Neural progenitor cell (in vitro differentiated cells): ENCODE results near the gene FAM3C. TPM values are rescaled to one million over a fixed set of nuclear protein-coding genes. Genes with fewer than 3 reads are reported as not detected.

Source experiments
- DNase-seq: peaks from one replicate; pipeline ENCODE4 v3.0.0-alpha.2; 2016; ENCODE audit warnings: low spot score
- H2AFZ ChIP-seq: fragments of 200-600 bp; sonication (generic); replicated peaks from 2 replicates; pipeline ENCODE4 v1.6.1; 2016; ENCODE audit warnings: antibody characterized with exemption
- H3F3A ChIP-seq: fragments of 200-600 bp; sonication (generic); 2 replicates; pipeline ENCODE4 v1.6.1; 2016; ENCODE audit warnings: antibody characterized with exemption, low read depth
- H3K27ac ChIP-seq: fragments of 200-600 bp; sonication (generic); 2 replicates; pipeline ENCODE4 v1.5.1; 2016; ENCODE audit warnings: mild to moderate bottlenecking
- H3K27me3 ChIP-seq: fragments of 200-600 bp; sonication (generic); 2 replicates; pipeline ENCODE4 v1.6.1; 2016; ENCODE audit warnings: mild to moderate bottlenecking, moderate library complexity
- H3K36me3 ChIP-seq: fragments of 200-600 bp; sonication (generic); 2 replicates; pipeline ENCODE4 v1.5.1; 2016
- H3K4me1 ChIP-seq: fragments of 200-600 bp; sonication (generic); 2 replicates; pipeline ENCODE4 v1.6.1; 2016; ENCODE audit warnings: mixed run types
- H3K4me2 ChIP-seq: fragments of 200-600 bp; sonication (generic); 2 replicates; pipeline ENCODE4 v1.6.1; 2016
- H3K4me3 ChIP-seq: fragments of 200-600 bp; sonication (generic); 2 replicates; pipeline ENCODE4 v1.5.1; 2016
- H3K79me2 ChIP-seq: fragments of 200-600 bp; sonication (generic); 2 replicates; pipeline ENCODE4 v1.6.1; 2016; ENCODE audit warnings: low read depth
- H3K9ac ChIP-seq: fragments of 200-600 bp; sonication (generic); 2 replicates; pipeline ENCODE4 v1.6.1; 2016
- H3K9me3 ChIP-seq: fragments of 200-600 bp; sonication (generic); 2 replicates; pipeline ENCODE4 v1.5.1; 2016; ENCODE audit warnings: low read depth
- H4K20me1 ChIP-seq: fragments of 200-600 bp; sonication (generic); 2 replicates; pipeline ENCODE4 v1.6.1; 2016; ENCODE audit warnings: low read depth
- H3K27ac Mint-ChIP-seq: 3 replicates; pipeline ENCODE4 v1.8.0; 2021; ENCODE audit warnings: mixed read lengths
- H3K27me3 Mint-ChIP-seq: 2 replicates; pipeline ENCODE4 v1.8.0; 2022; ENCODE audit warnings: low read depth, mild to moderate bottlenecking, inconsistent platforms, moderate library complexity, mixed read lengths; ENCODE audit not compliant: insufficient read depth
- H3K36me3 Mint-ChIP-seq: 3 replicates; pipeline ENCODE4 v1.8.0; 2021; ENCODE audit warnings: mixed read lengths
- H3K4me1 Mint-ChIP-seq: 3 replicates; pipeline ENCODE4 v1.8.0; 2021; ENCODE audit warnings: mixed read lengths
- H3K4me3 Mint-ChIP-seq: 3 replicates; pipeline ENCODE4 v1.8.0; 2021; ENCODE audit warnings: mild to moderate bottlenecking, moderate library complexity, mixed read lengths
- H3K9me3 Mint-ChIP-seq: 3 replicates; pipeline ENCODE4 v1.8.0; 2020; ENCODE audit warnings: mixed read lengths
- CTCF ChIP-seq: fragments of 200-600 bp; sonication (generic); IDR thresholded peaks from 2 replicates; pipeline ENCODE4 v1.5.1; 2017; ENCODE audit warnings: antibody characterized with exemption, mild to moderate bottlenecking
- EZH2 ChIP-seq: fragments of 200-600 bp; sonication (generic); IDR thresholded peaks from 2 replicates; pipeline ENCODE4 v1.6.1; 2017; ENCODE audit warnings: antibody characterized with exemption, mild to moderate bottlenecking, moderate library complexity
- EZH2phosphoT487 ChIP-seq: fragments of 200-600 bp; sonication (generic); IDR thresholded peaks from 2 replicates; pipeline ENCODE4 v1.6.1; 2017; ENCODE audit warnings: antibody characterized with exemption
- total RNA-seq: library from RNA; depleted of rRNA; stranded (reverse); fragments of >200 nt; gene quantifications from 2 replicates; pipeline ENCODE4 v1.2.3, GENCODE V29; 2015; ENCODE audit warnings: low replicate concordance

The FAM3C gene
- total RNA-seq, 1 donor from 2014 or later: 96.7 TPM

DNA sequence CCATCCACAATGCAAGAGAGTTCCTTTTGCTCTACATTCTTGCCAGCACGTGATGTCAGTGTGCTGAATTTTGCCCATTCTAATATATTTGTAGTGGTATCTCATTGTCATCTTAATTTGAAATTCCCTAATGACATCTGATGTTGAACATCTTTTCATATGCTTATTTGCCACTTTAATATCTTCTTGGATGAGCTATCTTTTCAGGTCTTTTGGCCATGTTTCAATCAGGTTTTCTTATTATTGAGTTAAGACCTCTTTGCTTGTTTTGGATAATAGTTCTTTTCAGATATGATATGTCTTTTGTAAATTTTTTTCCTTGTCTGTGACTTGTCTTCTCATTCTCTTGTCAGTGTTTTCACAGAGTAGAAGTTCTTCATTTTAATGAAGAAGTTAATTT, 20.4 kb upstream of the FAM3C start:
- Histone ChIP-seq H3K79me2 (no peaks in the 10 kb centered on the region), H3K4me2 (no peak overlapping the region), H4K20me1 (no peaks in the 10 kb centered on the region), H2AFZ (no peak overlapping the region), H3K4me3 (no peak overlapping the region), H3K27ac (no peak overlapping the region), H3K4me1 (peaks cover 5% of the 10 kb centered on the region), H3K9ac (no peak overlapping the region), H3K27me3 (no peaks in the 10 kb centered on the region), H3K9me3 (no peaks in the 10 kb centered on the region), H3F3A (no peaks in the 10 kb centered on the region), H3K36me3 (no peaks in the 10 kb centered on the region)
- Mint-ChIP-seq H3K9me3 (no peaks in the 10 kb centered on the region), H3K27ac (no peak overlapping the region), H3K4me3 (no peak overlapping the region), H3K4me1 (no peaks in the 10 kb centered on the region), H3K27me3 (no peaks in the 10 kb centered on the region), H3K36me3 (no peaks in the 10 kb centered on the region)
- TF ChIP-seq CTCF: no peak
- TF ChIP-seq EZH2phosphoT487: no peak
- TF ChIP-seq EZH2: no peak
- no peak for DNase-seq

GRCh38 chr7:121414436-121414835, 18.3 kb upstream of the FAM3C start:
- no peak overlapping the region for H3K4me2 ChIP-seq
- H3K4me3 ChIP-seq: no peak overlapping the region
- Mint-ChIP-seq H3K27me3 (no peaks in the 10 kb centered on the region), H3K27ac (no peak overlapping the region), H3K36me3 (no peaks in the 10 kb centered on the region), H3K4me3 (no peak overlapping the region), H3K4me1 (no peaks in the 10 kb centered on the region), H3K9me3 (no peaks in the 10 kb centered on the region)
- no peak for TF ChIP-seq EZH2
- no peak for TF ChIP-seq CTCF
- TF ChIP-seq EZH2phosphoT487: no peak
- no peaks in the 10 kb centered on the region for H3K79me2 ChIP-seq
- H3K9me3 ChIP-seq: no peaks in the 10 kb centered on the region
- no peaks in the 10 kb centered on the region for H3F3A ChIP-seq
- no peak overlapping the region for H3K9ac ChIP-seq
- no peak overlapping the region for H2AFZ ChIP-seq
- no peak for DNase-seq
- no peaks in the 10 kb centered on the region for H4K20me1 ChIP-seq
- H3K36me3 ChIP-seq: no peaks in the 10 kb centered on the region
- H3K4me1 ChIP-seq: peaks cover 5% of the 10 kb centered on the region
- H3K27ac ChIP-seq: no peak overlapping the region
- no peaks in the 10 kb centered on the region for H3K27me3 ChIP-seq

- DNase-seq: no peak
- Mint-ChIP-seq H3K27ac (no peak overlapping the region), H3K27me3 (no peaks in the 10 kb centered on the region), H3K4me1 (peaks cover 2% of the 10 kb centered on the region), H3K4me3 (no peak overlapping the region), H3K9me3 (no peaks in the 10 kb centered on the region), H3K36me3 (no peaks in the 10 kb centered on the region)
- Histone ChIP-seq H3K4me3 (no peak overlapping the region), H3K9ac (no peak overlapping the region), H2AFZ (no peak overlapping the region), H3K27ac (no peak overlapping the region), H3K27me3 (no peaks in the 10 kb centered on the region), H3K9me3 (no peaks in the 10 kb centered on the region), H3K4me2 (no peak overlapping the region), H3F3A (peaks cover under 1% of the 10 kb centered on the region), H3K79me2 (no peaks in the 10 kb centered on the region), H3K4me1 (peaks cover 11% of the 10 kb centered on the region), H4K20me1 (no peaks in the 10 kb centered on the region), H3K36me3 (no peaks in the 10 kb centered on the region)
- TF ChIP-seq CTCF: no peak
- TF ChIP-seq EZH2: no peak
- TF ChIP-seq EZH2phosphoT487: no peak
Observed at GRCh38 chr7:121411597-121411979, 15.5 kb upstream of the FAM3C start.
